GM18858 (cell line): ENCODE measurements around the gene POPDC3.
"Not testable (repeated sequence)": the region's sequence is repeated elsewhere in the genome, so short reads cannot be mapped to it uniquely, and the experiment has no call there.

Source experiments
- ATAC-seq: cut with Tn5 transposase; IDR thresholded peaks from one replicate; pipeline ENCODE4 v1.9.1; 2021; ENCODE audit not compliant: unreplicated experiment

The POPDC3 gene

GRCh38 chr6:105196076-105196475 is 16.3 kb upstream of the POPDC3 start:
- no peak for ATAC-seq

GRCh38 chr6:105194591-105194990 is 14.8 kb upstream of the POPDC3 start:
- no peak for ATAC-seq

DNA sequence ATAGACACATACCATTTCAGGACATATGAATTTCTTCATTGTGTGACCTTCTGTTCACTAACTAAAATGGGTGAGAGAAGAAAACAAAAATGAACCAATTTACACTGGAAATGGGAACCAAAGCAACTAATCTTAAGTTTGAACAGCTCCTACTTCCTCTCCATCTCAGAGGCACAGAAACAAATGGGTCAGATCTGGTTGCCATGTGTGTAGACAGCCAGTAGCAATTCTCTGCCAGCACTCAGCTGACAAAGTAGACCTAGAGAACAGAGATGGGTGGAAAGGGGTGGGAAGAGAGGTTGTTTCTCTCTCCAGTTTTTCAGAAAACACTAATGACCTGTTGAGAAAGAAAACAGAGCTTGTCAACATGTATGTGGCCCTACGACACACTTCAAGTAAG is 14.3 kb upstream of the POPDC3 start:
- no peak for ATAC-seq

- no peak for ATAC-seq
Observed at GRCh38 chr6:105193647-105194046, 13.8 kb upstream of the POPDC3 start.

GRCh38 chr6:105192707-105193465 is 13.1 kb upstream of the POPDC3 start:
- ATAC-seq, result no peak

GRCh38 chr6:105191351-105191750 is 11.5 kb upstream of the POPDC3 start:
- no peak for ATAC-seq

DNA sequence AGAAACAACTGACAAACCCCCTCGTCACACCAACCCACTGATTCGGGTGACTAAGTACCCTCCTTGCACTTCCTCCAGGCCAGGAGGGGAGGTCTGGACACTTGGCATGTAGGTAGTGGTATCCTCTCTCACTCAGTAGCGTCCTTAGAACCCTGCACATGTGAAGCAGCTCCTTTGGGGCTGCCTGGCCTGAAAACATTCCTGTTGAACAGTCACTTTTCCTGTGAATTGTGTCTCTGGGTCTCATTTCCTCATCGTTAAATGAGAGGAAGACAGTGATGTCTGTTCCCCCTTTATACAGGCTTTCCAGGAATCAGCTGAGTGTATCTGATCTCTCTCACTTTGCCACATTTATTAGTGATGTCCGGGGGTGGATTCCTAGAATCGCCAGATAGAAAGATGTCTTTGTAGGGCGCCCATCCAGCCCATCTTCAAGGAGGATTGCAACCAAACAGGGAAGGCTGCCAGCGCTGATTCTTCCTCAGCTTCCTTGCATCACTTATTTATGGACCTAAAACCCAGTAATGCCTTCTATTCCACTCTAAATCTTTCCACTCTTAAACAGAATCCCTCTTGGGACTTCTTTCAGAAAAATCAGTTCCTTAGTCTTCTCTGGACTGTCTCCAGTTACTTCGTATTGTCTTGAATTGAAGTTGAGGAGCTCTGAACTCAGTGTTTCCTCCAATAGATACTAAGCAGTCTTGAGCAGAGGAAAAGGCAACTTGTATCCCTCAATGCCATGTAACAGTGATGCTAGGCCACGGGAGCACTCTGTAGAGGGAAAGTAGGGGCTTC is 9.4 kb upstream of the POPDC3 start:
- no peak for ATAC-seq

GRCh38 chr6:105188251-105188650 is 8.4 kb upstream of the POPDC3 start:
- no peak for ATAC-seq

DNA sequence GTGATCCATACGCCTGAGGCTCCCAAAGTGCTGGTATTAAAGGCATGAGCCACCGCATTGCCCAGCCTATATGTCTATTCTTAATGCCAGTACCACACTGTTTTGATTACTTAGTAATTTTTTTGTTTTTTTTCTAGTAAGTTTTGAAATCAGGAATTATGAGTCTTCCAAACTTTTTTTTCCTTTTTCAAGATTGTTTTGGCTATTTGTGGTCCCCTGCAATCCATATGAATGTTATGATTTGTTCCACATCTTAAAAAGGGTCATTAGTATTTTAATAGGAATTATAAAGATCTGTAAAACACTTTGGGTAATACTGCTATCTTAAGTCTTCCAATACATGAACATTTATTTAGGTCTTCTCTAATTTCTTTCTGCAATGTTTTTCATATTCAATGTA is 6.8 kb upstream of the POPDC3 start:
- no peak for ATAC-seq

GRCh38 chr6:105184921-105185320 is 5.1 kb upstream of the POPDC3 start:
- no peak for ATAC-seq

GRCh38 chr6:105181981-105182515 is 2.2 kb upstream of the POPDC3 start:
- no peak for ATAC-seq

- no peak for ATAC-seq
Observed at GRCh38 chr6:105178636-105179035, 1.2 kb downstream of the POPDC3 start.

- no peak for ATAC-seq
Observed at GRCh38 chr6:105178110-105178509, 1.7 kb downstream of the POPDC3 start.

GRCh38 chr6:105177556-105177955 is 2.3 kb downstream of the POPDC3 start:
- ATAC-seq, result no peak

DNA sequence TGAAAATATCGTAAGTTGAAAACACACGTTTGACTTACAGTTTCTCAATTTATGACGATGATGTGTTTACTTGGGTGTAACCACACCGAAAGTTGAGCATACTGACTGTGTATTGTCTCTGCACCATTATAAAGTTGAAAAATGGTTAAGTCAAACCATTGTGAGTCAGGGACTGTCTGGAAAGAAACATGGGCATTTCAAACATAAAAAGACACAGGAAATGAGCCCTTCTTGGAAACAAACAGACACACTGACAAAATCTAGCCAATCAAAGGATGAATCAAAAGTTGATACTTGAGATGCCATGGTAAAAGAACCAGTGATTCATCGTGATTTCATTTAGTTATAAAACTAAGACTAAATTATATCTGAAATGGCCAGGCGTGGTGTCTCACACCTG is 5.3 kb downstream of the POPDC3 start:
- ATAC-seq, result no peak

DNA sequence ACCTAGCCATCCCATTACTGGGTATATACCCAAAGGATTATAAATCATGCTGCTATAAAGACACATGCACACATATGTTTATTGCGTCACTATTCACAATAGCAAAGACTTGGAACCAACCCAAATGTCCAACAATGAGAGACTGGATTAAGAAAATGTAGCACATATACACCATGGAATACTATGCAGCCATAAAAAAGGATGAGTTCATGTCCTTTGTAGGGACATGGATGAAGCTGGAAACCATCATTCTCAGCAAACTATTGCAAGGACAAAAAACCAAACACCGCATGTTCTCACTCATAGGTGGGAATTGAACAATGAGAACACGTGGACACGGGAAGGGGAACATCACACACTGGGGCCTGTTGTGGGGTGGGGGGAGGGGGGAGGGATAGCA is 7.3 kb downstream of the POPDC3 start:
- ATAC-seq, result not testable (repeated sequence)

DNA sequence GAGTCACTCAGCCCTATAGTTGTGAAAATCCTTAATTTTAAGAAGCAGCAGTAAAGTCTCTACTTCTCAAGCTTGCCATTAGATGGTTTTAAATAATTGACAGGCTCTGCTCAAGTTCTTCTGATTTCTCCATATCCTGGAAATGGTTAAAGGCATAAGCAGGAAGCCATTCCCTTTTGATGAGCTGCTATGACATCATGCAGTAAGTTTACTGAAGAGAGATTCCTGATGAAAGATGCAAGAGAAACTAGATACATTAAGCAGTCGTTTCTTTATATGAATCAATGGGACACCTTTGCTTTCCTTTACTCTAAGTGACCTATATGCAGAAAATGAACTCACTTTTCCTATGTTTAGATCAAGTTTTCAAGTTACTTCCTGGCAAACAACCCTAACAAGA is 9.8 kb downstream of the POPDC3 start:
- ATAC-seq, result no peak

DNA sequence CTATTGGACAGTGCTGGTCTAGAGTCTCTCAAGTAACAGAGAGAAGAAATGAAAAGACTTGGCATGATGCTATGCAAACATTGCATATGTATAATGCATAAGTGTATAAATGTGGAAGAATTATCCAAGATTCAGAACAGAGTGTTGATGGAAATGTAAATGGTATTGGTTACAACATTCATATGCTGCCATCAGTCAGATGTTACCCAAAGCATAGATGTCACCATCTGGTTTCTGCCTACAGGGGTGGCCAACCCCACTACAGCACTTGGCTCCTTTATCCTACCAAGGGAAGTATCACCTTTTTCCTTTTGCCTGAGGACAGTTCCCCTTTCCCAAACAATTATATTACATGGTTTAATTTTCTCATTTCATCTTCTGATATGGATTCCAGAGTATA is 11.9 kb downstream of the POPDC3 start:
- no peak for ATAC-seq

- no peak for ATAC-seq
Observed at GRCh38 chr6:105164418-105164817, 15.4 kb downstream of the POPDC3 start.

GRCh38 chr6:105163183-105163582 is 16.6 kb downstream of the POPDC3 start:
- ATAC-seq, result no peak

DNA sequence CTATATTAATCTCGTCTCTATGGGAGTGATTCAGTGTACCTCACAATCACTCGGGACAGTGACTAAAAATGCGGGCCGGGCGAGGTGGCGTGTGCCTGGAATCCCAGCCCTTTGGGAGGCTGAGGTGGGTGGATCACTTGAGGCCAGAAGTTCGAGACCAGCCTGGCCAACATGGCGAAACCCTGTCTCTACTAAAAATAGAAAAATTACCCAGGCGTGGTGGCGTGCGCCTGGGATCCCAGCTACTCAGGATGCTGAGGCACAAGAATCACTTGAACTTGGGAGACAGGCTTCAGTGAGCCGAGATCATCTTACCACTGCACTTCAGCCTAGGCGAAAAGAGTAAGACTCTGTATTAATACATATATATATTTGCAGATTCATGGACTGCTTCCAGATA is 17.4 kb downstream of the POPDC3 start:
- no peak for ATAC-seq

DNA sequence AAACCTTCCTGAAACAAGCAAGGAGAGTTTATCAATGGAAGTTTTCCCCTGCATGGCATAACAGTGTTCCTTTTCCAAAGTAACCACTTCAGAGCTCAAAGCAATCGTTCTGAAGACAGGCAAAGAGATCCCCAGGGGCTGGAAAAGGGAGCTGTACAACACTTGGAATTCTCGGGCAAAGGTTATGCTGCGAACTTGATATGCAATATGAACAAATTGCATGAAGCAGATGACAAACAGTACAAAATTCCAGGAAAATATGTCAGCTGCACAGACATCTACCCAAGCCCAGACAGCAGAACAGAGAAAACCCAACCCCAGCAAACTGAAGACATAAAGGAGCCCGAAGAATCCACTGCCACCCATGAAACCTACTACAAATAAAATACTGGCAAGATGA is 18.4 kb downstream of the POPDC3 start:
- no peak for ATAC-seq
